PC-9 (cell line): ENCODE results near the gene PLAGL1.

ENCODE experiments used
- EZH2 ChIP-seq: fragments of 200-600 bp; sonication (generic); IDR thresholded peaks from 2 replicates; pipeline ENCODE4 v1.8.0; 2017; ENCODE audit warnings: antibody characterized with exemption, low read depth
- TF ChIP-seq, protein P1 (sequence below): fragments of 200-600 bp; sonication (generic); conservative IDR thresholded peaks from 2 replicates; pipeline ENCODE4 v1.6.1; 2017; ENCODE audit warnings: mixed run types, antibody characterized with exemption, mild to moderate bottlenecking, moderate library complexity

- TF ChIP-seq, protein P1, sequence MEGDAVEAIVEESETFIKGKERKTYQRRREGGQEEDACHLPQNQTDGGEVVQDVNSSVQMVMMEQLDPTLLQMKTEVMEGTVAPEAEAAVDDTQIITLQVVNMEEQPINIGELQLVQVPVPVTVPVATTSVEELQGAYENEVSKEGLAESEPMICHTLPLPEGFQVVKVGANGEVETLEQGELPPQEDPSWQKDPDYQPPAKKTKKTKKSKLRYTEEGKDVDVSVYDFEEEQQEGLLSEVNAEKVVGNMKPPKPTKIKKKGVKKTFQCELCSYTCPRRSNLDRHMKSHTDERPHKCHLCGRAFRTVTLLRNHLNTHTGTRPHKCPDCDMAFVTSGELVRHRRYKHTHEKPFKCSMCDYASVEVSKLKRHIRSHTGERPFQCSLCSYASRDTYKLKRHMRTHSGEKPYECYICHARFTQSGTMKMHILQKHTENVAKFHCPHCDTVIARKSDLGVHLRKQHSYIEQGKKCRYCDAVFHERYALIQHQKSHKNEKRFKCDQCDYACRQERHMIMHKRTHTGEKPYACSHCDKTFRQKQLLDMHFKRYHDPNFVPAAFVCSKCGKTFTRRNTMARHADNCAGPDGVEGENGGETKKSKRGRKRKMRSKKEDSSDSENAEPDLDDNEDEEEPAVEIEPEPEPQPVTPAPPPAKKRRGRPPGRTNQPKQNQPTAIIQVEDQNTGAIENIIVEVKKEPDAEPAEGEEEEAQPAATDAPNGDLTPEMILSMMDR: no peak
- TF ChIP-seq EZH2: no peak
These were observed 95.4 kb downstream of the PLAGL1 start for GRCh38 chr6:143912671-143913070.
